Measurements from ENCODE around the gene CPLX3.

Gene CPLX3

DNA sequence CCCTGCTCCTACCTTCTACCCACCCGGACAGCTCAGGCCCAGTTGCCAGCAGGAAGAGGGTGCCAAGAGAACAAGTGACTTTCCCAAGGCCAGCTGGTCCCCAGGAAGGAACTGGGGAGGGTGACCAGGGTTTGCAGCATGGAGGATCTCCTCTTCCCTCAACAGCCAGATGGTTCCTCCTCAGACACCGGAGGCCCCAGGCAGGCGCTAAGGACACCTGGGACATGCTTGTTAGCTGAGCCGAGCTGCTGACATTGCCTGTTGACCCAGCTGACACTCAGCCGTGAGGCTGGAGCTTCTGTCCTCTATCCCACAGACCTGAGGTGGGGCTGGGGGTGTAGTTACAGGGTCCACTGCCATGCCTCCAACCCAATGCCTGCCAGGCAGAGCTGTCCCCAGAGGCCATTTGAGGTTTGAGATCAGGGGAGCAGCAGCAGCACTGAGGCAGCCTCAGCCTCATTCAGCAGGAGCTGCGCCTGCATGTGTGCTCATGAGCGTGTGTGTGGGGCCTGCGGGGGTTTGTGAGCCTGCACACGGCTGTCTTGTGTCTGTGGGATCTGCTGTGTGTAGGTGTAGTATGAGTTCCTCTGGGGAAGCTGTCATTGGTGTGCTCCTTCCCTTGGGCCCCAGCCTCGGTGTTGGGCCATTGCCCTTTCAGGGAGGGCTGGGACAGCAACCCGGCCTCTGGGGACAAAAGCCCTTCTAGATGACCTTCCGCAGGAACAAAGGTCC is 7.1 kb downstream of the CPLX3 start:
- H3K4me3 ChIP-seq (ENCODE audit: low read length), result no peak overlapping the region
- no peak for DNase-seq (ENCODE audit: low read depth)
- TF ChIP-seq CTCF (IDR thresholded peaks at IDR 0.05; ENCODE audit: insufficient read depth, low read depth, low read length, missing control alignments), result no peak

DNA sequence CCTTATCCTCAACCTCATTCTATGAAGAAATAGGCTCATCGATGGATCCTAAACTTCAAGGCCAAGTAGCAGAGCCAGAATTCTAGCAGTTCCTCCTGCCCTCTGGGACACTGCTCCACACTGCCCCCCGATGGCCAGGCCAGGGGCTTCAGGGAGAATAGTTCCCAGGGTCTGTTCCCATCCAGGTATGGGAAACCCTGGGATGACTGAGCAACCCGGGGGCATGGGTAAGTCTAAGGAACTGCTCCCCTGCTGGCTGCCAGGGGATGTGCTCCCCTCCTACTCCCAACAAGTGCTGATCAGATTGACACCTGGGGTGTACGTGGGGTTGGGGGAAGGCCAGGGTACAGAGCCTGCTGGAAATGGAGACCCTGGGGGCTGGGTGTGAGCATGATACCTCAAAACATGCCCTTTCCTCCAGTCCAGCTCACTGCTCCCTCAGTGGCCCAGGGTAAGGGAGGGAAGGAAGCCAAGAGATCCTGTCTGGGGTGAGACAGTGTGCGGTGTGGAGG is 8.9 kb downstream of the CPLX3 start:
- peak; percentile 79 for DNase-seq (ENCODE audit: low read depth)
- peak; percentile 82 for TF ChIP-seq CTCF (IDR thresholded peaks at IDR 0.05; ENCODE audit: insufficient read depth, low read depth, low read length, missing control alignments)
- H3K4me3 ChIP-seq (ENCODE audit: low read length), result no peak overlapping the region

GRCh38 chr15:74836846-74837245 is 10.4 kb downstream of the CPLX3 start:
- H3K4me3 ChIP-seq (ENCODE audit: low read length), result no peak overlapping the region
- no peak for DNase-seq (ENCODE audit: low read depth)
- TF ChIP-seq CTCF (IDR thresholded peaks at IDR 0.05; ENCODE audit: insufficient read depth, low read depth, low read length, missing control alignments), result no peak

DNA sequence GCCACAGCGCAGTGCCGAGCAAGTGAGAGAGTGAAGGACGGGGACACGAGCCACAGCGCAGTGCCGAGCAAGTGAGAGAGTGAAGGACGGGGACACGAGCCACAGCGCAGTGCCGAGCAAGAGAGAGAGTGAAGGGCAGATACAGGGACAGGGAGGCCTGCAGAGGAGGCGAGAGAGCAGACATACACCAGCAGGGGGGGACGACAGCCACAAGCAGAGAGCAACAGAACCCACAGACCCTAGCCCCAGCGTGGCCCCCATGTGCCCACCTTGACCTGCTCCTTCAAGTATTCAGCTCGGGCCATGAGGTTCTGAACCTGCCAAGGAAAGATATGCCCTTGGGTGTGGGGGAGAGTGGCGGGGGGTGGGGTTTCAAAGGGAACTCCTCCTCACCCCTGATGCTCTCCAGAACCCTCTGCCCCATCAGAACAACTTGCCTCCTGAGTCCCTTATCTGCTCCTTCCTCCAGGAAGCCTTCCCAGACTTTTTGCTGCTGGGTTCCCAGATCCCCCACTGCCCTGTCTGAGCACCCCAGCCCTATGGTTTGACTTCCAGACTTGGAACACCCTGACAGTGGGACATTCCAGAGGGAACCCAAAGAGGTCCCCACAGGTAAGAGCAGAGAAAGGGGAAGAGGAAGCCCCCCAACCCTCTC is 11.2 kb downstream of the CPLX3 start:
- no peak for DNase-seq (ENCODE audit: low read depth)
- no peak for TF ChIP-seq CTCF (IDR thresholded peaks at IDR 0.05; ENCODE audit: insufficient read depth, low read depth, low read length, missing control alignments)
- H3K4me3 ChIP-seq (ENCODE audit: low read length), result no peak overlapping the region

- no peak overlapping the region for H3K4me3 ChIP-seq (ENCODE audit: low read length)
- no peak for TF ChIP-seq CTCF (IDR thresholded peaks at IDR 0.05; ENCODE audit: insufficient read depth, low read depth, low read length, missing control alignments)
- no peak for DNase-seq (ENCODE audit: low read depth)
Measured at GRCh38 chr15:74838137-74838516, 11.7 kb downstream of the CPLX3 start.

DNA sequence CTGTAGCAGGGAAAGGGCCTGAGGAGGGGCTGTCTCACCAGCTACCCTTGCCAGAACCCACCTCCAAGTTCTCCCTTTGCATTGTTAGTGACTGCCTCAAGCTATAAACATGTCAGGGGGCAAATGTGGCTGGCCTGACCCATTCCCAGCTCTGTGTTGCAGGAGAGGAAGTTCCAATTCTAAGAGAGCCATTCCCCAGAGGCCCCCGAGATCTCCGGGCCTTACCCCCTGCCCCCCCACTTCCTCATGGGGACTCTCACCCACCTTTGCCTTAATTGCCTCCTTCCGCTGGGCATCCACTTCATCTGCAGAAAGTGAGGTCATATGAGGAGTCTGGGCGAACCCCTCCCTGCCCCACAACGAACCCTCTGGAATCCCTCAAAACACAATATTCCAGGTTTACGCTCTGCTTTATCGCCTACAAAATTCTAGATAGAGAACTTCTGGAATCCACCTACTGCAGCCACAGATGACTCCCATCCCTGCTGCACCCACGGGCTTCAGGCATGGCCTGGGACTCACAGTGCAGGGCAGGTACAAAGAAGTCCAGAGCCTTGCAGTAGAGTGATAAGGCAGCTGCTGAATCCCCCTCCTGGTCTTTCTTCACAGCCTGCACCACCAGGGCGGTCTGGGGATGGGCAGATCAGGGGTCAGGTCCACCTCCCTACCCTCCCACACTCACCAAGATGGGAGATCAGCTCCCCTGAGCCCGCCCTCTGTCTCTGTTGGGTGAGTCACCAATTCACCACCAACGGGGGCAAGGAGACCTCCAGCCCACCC is 12.5 kb downstream of the CPLX3 start:
- no peak for TF ChIP-seq CTCF (IDR thresholded peaks at IDR 0.05; ENCODE audit: insufficient read depth, low read depth, low read length, missing control alignments)
- H3K4me3 ChIP-seq (ENCODE audit: low read length), result no peak overlapping the region
- no peak for DNase-seq (ENCODE audit: low read depth)

Data from epithelial cell of esophagus (primary cell).